ENCODE results near the gene PLEKHG5.

Gene PLEKHG5

GRCh38 chr1:6424619-6425593 lies 66.6 kb downstream of the PLEKHG5 start, which contains the start of gene ESPN:
Gene ESPN (plus strand): TSS chr1:6424776. CDS start chr1:6424956, 180 bp downstream.
- no peak for DNase-seq (ENCODE audit: low spot score)

GRCh38 chr1:6424000-6424565 lies 67.4 kb downstream of the PLEKHG5 start:
- no peak for DNase-seq (ENCODE audit: low spot score)

- no peak for DNase-seq (ENCODE audit: low spot score)
These were observed 68.0 kb downstream of the PLEKHG5 start for GRCh38 chr1:6423321-6423999.

GRCh38 chr1:6421266-6421665 lies 70.2 kb downstream of the PLEKHG5 start:
- DNase-seq (ENCODE audit: low spot score), result no peak

- DNase-seq (ENCODE audit: low spot score), result no peak
These were observed 70.9 kb downstream of the PLEKHG5 start for GRCh38 chr1:6420454-6421042.

GRCh38 chr1:6419804-6420453 lies 71.5 kb downstream of the PLEKHG5 start, which contains the start of gene HES2:
Gene HES2 (minus strand): TSS chr1:6419919. CDS start chr1:6419820, 99 bp downstream.
- no peak for DNase-seq (ENCODE audit: low spot score)

GRCh38 chr1:6419397-6419803 lies 72.1 kb downstream of the PLEKHG5 start:
- DNase-seq (ENCODE audit: low spot score), result no peak

GRCh38 chr1:6418668-6419396 lies 72.6 kb downstream of the PLEKHG5 start:
- no peak for DNase-seq (ENCODE audit: low spot score)

- no peak for DNase-seq (ENCODE audit: low spot score)
These were observed 73.4 kb downstream of the PLEKHG5 start for GRCh38 chr1:6417961-6418667.
